ENCODE data around the gene MEGF10.

The MEGF10 gene

DNA sequence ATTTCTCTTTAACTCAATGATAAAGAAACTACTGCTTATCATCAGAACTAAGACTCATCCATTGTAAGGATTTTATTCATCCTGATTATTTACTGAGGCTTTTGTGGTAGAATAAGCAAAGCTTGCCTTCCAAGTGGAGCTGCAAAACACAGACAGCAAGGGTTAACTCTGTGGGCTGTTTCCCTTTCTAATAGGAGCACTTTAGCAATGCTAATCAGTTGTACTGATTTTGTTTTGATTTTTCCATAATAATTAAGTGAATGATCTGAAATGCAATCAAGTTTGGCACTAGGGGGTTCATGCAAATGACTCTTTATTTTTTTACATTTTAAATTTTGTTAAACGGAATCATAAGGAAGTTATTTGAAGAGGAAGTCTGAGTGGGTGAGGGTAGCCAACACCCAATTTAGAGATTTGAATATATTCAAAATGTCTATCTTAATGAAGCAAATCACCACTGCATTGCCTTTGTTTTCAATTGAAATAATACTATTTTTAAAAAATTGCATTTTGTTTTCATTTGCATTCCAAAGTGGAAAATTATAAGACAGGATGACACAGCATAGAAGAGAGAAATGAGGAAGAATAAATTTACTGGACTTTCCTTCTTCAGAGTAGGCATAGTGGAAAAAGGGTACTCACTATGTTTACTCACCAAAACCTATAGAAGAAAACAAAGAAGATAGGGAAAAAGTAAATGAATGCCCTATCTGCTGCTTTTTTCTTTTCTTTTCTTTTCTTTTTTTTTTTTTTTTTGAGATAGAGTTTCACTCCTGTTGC, 36.6 kb downstream of the MEGF10 start:
- DNase-seq (ENCODE audit: low read depth): no peak
- no peak overlapping the region for H3K4me3 ChIP-seq (replicated peaks; ENCODE audit: low read depth, low read length)
- no peak for TF ChIP-seq CTCF (IDR thresholded peaks at IDR 0.05; ENCODE audit: low read length, missing control alignments)

GRCh38 chr5:127330116-127330515, 39.5 kb downstream of the MEGF10 start:
- no peak for TF ChIP-seq CTCF (IDR thresholded peaks at IDR 0.05; ENCODE audit: low read length, missing control alignments)
- no peak overlapping the region for H3K4me3 ChIP-seq (replicated peaks; ENCODE audit: low read depth, low read length)
- DNase-seq (ENCODE audit: low read depth): no peak

DNA sequence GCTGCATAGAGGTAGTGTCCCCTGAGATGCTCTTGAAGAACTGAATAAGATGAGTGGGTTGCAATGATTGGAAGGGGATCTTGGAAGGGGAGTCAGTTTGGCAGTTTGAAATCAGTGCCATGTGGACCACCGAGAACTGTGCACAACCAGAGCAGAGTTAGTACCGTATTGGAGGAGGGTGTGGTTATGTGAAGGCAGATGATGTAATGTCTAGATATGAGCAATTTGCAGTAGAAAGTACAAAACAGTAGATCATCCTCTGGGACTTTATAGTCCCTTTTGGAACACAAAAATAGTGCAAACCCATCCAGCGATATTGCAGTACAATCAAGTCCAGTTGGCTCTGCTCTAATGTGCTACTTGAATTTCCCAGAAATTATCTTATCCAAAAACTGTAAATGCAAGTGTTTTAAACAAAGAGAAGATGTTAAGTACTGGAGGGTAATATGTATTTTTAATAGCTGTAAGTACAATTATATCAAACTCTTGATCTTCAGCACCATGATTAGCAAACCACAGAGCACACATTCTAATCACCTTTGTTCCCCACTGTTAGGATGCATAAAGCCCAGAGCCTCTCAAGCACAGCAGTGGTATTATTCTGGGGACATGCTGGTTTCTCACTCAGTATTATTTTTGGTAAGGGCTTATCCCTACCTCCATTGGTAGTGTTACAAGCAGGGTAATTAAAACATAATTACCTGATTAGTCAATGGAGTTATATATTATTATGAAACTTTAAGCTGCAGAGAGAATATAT, 41.5 kb downstream of the MEGF10 start:
- no peak for DNase-seq (ENCODE audit: low read depth)
- TF ChIP-seq CTCF (IDR thresholded peaks at IDR 0.05; ENCODE audit: low read length, missing control alignments): no peak
- H3K4me3 ChIP-seq (replicated peaks; ENCODE audit: low read depth, low read length): no peak overlapping the region

DNA sequence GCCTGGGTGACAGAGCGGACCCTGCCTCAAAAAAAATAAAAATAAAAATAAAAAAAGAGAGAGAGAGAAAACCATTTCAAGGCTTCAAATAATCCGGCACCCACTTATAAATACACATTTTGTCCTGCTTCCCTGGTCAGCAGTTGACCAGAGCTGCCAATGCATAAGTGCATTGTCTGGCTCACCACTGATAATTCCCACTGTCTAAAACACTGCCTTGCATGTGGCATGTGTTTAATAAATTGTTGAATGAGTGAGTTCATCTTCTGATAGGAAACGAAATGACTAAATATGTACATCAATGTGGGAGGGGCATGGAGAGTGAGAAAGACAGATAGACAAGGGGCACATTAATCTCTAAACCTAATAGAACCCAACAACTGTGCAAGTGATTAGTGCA, 42.9 kb downstream of the MEGF10 start:
- DNase-seq (ENCODE audit: low read depth): no peak
- no peak overlapping the region for H3K4me3 ChIP-seq (replicated peaks; ENCODE audit: low read depth, low read length)
- TF ChIP-seq CTCF (IDR thresholded peaks at IDR 0.05; ENCODE audit: low read length, missing control alignments): no peak

DNA sequence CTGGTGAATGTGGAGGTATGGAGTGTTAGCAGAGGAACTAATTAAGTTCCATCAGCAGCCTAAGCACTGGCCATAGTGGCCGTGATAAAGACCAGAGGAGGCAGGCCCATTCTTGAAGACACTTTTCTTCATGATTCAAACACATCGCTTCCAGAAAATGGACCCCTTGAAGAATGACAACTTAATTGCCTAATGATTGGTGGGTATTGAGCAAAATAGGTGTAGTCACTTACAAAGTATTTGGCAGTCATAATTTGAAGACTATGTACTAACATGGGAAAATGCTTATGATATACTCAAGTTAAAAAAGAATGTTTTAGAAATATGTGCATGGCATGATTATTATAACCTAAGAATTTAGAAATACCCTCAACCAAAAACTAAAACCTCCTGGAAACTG, 44.8 kb downstream of the MEGF10 start:
- TF ChIP-seq CTCF (IDR thresholded peaks at IDR 0.05; ENCODE audit: low read length, missing control alignments): no peak
- no peak for DNase-seq (ENCODE audit: low read depth)
- no peak overlapping the region for H3K4me3 ChIP-seq (replicated peaks; ENCODE audit: low read depth, low read length)

GRCh38 chr5:127337876-127338275, 47.3 kb downstream of the MEGF10 start:
- TF ChIP-seq CTCF (IDR thresholded peaks at IDR 0.05; ENCODE audit: low read length, missing control alignments): no peak
- H3K4me3 ChIP-seq (replicated peaks; ENCODE audit: low read depth, low read length): no peak overlapping the region
- no peak for DNase-seq (ENCODE audit: low read depth)
